IMR-90 (cell line): ENCODE measurements around the gene KIAA0513. TPM values are rescaled to one million over a fixed set of nuclear protein-coding genes. Genes with fewer than 3 reads are reported as not detected.

Source experiments
- ATAC-seq: fragments of 200-7000 bp; cut with Tn5 transposase; 2 replicates; pipeline ENCODE4 v1.9.1; 2020; ENCODE audit warnings: low read depth, mild to moderate bottlenecking, moderate library complexity
- BruUV-seq: library from RNA; stranded (reverse); fragments of 400-500 nt; replicated peaks from 2 replicates; lab custom pipeline; 2021; lab: Mats Ljungman, UMichigan
- CTCF ChIA-PET: fragments of 300-600 bp; formaldehyde crosslinking; extraction: SDS; loops from one replicate; lab custom pipeline; 2021; ENCODE audit warnings: antibody characterized with exemption; lab: Yijun Ruan, JAX
- POLR2A ChIA-PET: fragments of 300-600 bp; sonication (Branson Sonifier 250); formaldehyde crosslinking; loops from one replicate; lab custom pipeline; 2022; ENCODE audit warnings: antibody characterized with exemption; ENCODE audit not compliant: unreplicated experiment; lab: Charles Lee
- DNase-seq: peaks from one replicate; pipeline ENCODE4 v3.0.0; 2013
- H2AFZ ChIP-seq: replicated peaks from 2 replicates; pipeline ENCODE3; 2013; ENCODE audit warnings: low read length, mild to moderate bottlenecking; ENCODE audit not compliant: poor library complexity
- H2AK5ac ChIP-seq: 2 replicates; pipeline ENCODE4 v1.6.1; 2013; ENCODE audit warnings: low read depth, low read length, inconsistent platforms
- H2AK9ac ChIP-seq: replicated peaks from 2 replicates; pipeline ENCODE3; 2013; ENCODE audit warnings: mild to moderate bottlenecking, low read depth, low read length, moderate library complexity; ENCODE audit not compliant: poor library complexity
- H2BK120ac ChIP-seq: 2 replicates; pipeline ENCODE4 v1.6.1; 2013; ENCODE audit warnings: low read depth, low read length, inconsistent platforms
- H2BK15ac ChIP-seq: 3 replicates; pipeline ENCODE4 v1.6.1; 2013; ENCODE audit warnings: low read depth, low read length, inconsistent platforms
- H2BK20ac ChIP-seq: 2 replicates; pipeline ENCODE4 v1.6.1; 2013; ENCODE audit warnings: low read depth, mild to moderate bottlenecking, inconsistent platforms, low read length, moderate library complexity
- H2BK5ac ChIP-seq: 2 replicates; pipeline ENCODE4 v1.6.1; 2013; ENCODE audit warnings: mild to moderate bottlenecking, low read depth, low read length, inconsistent platforms; ENCODE audit not compliant: poor library complexity, severe bottlenecking
- H3K14ac ChIP-seq: replicated peaks from 2 replicates; pipeline ENCODE4 v1.6.1; 2013; ENCODE audit warnings: low read depth, low read length, inconsistent platforms
- H3K18ac ChIP-seq: 2 replicates; pipeline ENCODE4 v1.6.1; 2013; ENCODE audit warnings: low read depth, low read length, control low read depth
- H3K23ac ChIP-seq: 2 replicates; pipeline ENCODE4 v1.6.1; 2013; ENCODE audit warnings: low read depth, low read length, inconsistent platforms
- H3K27ac ChIP-seq: 2 replicates; pipeline ENCODE4 v1.5.1; 2013; ENCODE audit warnings: mild to moderate bottlenecking, control low read depth, low read length; ENCODE audit not compliant: insufficient read depth
- H3K27me3 ChIP-seq: 2 replicates; pipeline ENCODE4 v1.6.1; 2013; ENCODE audit warnings: low read length; ENCODE audit not compliant: control insufficient read depth, insufficient read depth
- H3K36me3 ChIP-seq: 2 replicates; pipeline ENCODE4 v1.6.1; 2013; ENCODE audit warnings: low read length, mixed read lengths; ENCODE audit not compliant: control insufficient read depth, insufficient read depth
- H3K4ac ChIP-seq: 2 replicates; pipeline ENCODE4 v1.6.1; 2013; ENCODE audit warnings: low read depth, low read length, inconsistent platforms
- H3K4me1 ChIP-seq: 2 replicates; pipeline ENCODE4 v1.6.1; 2013; ENCODE audit warnings: low read length, mixed read lengths; ENCODE audit not compliant: control insufficient read depth, insufficient read depth
- H3K4me2 ChIP-seq: 2 replicates; pipeline ENCODE4 v1.6.1; 2013; ENCODE audit warnings: low read depth, mild to moderate bottlenecking, control low read depth, low read length, moderate library complexity
- H3K4me3 ChIP-seq: 2 replicates; pipeline ENCODE4 v1.5.1; 2013; ENCODE audit warnings: low read depth, mild to moderate bottlenecking, control low read depth, low read length, moderate library complexity; ENCODE audit not compliant: insufficient read depth
- H3K56ac ChIP-seq: 2 replicates; pipeline ENCODE4 v1.6.1; 2013; ENCODE audit warnings: low read length, inconsistent platforms; ENCODE audit not compliant: insufficient read depth; ENCODE audit errors: extremely low read depth
- H3K79me1 ChIP-seq, 2 experiments: 2 replicates each; pipeline ENCODE4 v1.6.1; 2013; ENCODE audit warnings: low read length in 2 of 2, inconsistent platforms in 1 of 2, low read depth in 1 of 2
- H3K9ac ChIP-seq: 2 replicates; pipeline ENCODE4 v1.6.1; 2013; ENCODE audit warnings: low read depth, low read length, control low read depth
- H3K9me1 ChIP-seq: 2 replicates; pipeline ENCODE4 v1.6.1; 2013; ENCODE audit warnings: low read length, inconsistent platforms; ENCODE audit not compliant: insufficient read depth
- H3K9me3 ChIP-seq: 2 replicates; pipeline ENCODE4 v1.6.1; 2013; ENCODE audit warnings: low read length; ENCODE audit not compliant: control insufficient read depth, insufficient read depth
- H4K20me1 ChIP-seq: 2 replicates; pipeline ENCODE4 v1.6.1; 2013; ENCODE audit warnings: low read length, inconsistent platforms; ENCODE audit not compliant: insufficient read depth
- H4K5ac ChIP-seq: 2 replicates; pipeline ENCODE4 v1.6.1; 2013; ENCODE audit warnings: mild to moderate bottlenecking, low read depth, low read length, control low read depth
- H4K8ac ChIP-seq, 2 experiments: 2 replicates each; pipeline ENCODE4 v1.6.1; 2013; ENCODE audit warnings: low read depth in 2 of 2, low read length in 2 of 2, control low read depth in 1 of 2, inconsistent platforms in 1 of 2
- H4K91ac ChIP-seq: 2 replicates; pipeline ENCODE4 v1.6.1; 2013; ENCODE audit warnings: low read depth, low read length, inconsistent platforms; ENCODE audit not compliant: insufficient read depth
- BHLHE40 ChIP-seq: fragments of 150-350 bp; IDR thresholded peaks from 2 replicates; pipeline ENCODE4 v1.6.1; 2016; ENCODE audit warnings: mild to moderate bottlenecking, low read depth, low read length
- CEBPB ChIP-seq: IDR thresholded peaks from 2 replicates; pipeline ENCODE4 v1.6.1; 2012; ENCODE audit warnings: low read depth, low read length, improper control_type of control experiment
- CHD1 ChIP-seq: IDR thresholded peaks from 2 replicates; pipeline ENCODE4 v1.6.1; 2012; ENCODE audit warnings: low read depth, low read length, improper control_type of control experiment
- FOS ChIP-seq: fragments of 150-350 bp; IDR thresholded peaks from 2 replicates; pipeline ENCODE4 v1.6.1; 2016; ENCODE audit warnings: low read depth, low read length
- MAFK ChIP-seq: IDR thresholded peaks from 2 replicates; pipeline ENCODE4 v1.6.1; 2012; ENCODE audit warnings: low read depth, low read length, improper control_type of control experiment
- MAZ ChIP-seq: IDR thresholded peaks from 2 replicates; pipeline ENCODE4 v1.6.1; 2012; ENCODE audit warnings: low read depth, mild to moderate bottlenecking, low read length, improper control_type of control experiment, moderate library complexity, borderline replicate concordance
- MXI1 ChIP-seq: IDR thresholded peaks from 2 replicates; pipeline ENCODE4 v1.6.1; 2012; ENCODE audit warnings: low read depth, mild to moderate bottlenecking, low read length, moderate library complexity, borderline replicate concordance
- NFE2L2 ChIP-seq: fragments of 150-350 bp; IDR thresholded peaks from 2 replicates; pipeline ENCODE4 v1.6.1; 2016; ENCODE audit warnings: low read depth, mild to moderate bottlenecking, low read length
- POLR2A ChIP-seq: IDR thresholded peaks from 2 replicates; pipeline ENCODE4 v1.6.1; 2012; ENCODE audit warnings: mild to moderate bottlenecking, low read depth, low read length
- RAD21 ChIP-seq: IDR thresholded peaks from 2 replicates; pipeline ENCODE4 v1.6.1; 2012; ENCODE audit warnings: low read length, improper control_type of control experiment
- RCOR1 ChIP-seq: IDR thresholded peaks from 2 replicates; pipeline ENCODE4 v1.6.1; 2012; ENCODE audit warnings: mild to moderate bottlenecking, low read length, improper control_type of control experiment; ENCODE audit not compliant: insufficient replicate concordance
- RFX5 ChIP-seq: IDR thresholded peaks from 2 replicates; pipeline ENCODE4 v1.8.0; 2012; ENCODE audit warnings: low read depth, mild to moderate bottlenecking, low read length, moderate library complexity
- SMC3 ChIP-seq: fragments of 150-350 bp; IDR thresholded peaks from 2 replicates; pipeline ENCODE4 v1.6.1; 2016; ENCODE audit warnings: low read depth, mild to moderate bottlenecking, antibody characterized with exemption, low read length, moderate library complexity
- WGBS, 2 experiments: methylation state at CpG; one replicate each; pipeline versions ENCODE4 v1.1.5 to v1.1.7; 2013; ENCODE audit warnings: missing lambda C conversion rate in 2 of 2; ENCODE audit not compliant: insufficient read length in 1 of 2; ENCODE audit errors: extremely low coverage in 2 of 2; 5-methylcytosine and 5-hydroxymethylcytosine counted together
- dilution Hi-C: fragments of 300-500 bp; cut with HindIII; formaldehyde crosslinking; loops from one replicate; pipeline ENCODE4 v1.14.3; 2018; ENCODE audit warnings: low sequenced_read_pairs; ENCODE audit not compliant: unreplicated experiment
- in situ Hi-C: fragments of 300-500 bp; cut with MboI; formaldehyde crosslinking; loops from 3 replicates; pipeline ENCODE4 v1.14.3; 2019; ENCODE audit warnings: low sequenced_read_pairs, inconsistent platforms, mixed read lengths
- intact Hi-C: fragments of 100-400 bp; cut with micrococcal nuclease; formaldehyde crosslinking; loops from 2 replicates; pipeline ENCODE4 v1.10.0; 2022
- polyA plus RNA-seq, 3 experiments: library from polyadenylated mRNA; depleted of rRNA; stranded (reverse); fragments of >200 nt; gene quantifications; 2 replicates each; pipeline ENCODE4 v1.2.3, GENCODE V29; 2012; ENCODE audit warnings: low replicate concordance in 1 of 3
- total RNA-seq: library from RNA; depleted of rRNA; stranded (reverse); fragments of >200 nt; gene quantifications from 2 replicates; pipeline ENCODE4 v1.2.3, GENCODE V29; 2012
- TF ChIP-seq, protein P1 (sequence below): fragments of 150-350 bp; IDR thresholded peaks from 2 replicates; pipeline ENCODE4 v1.6.1; 2016; ENCODE audit warnings: low read depth, mild to moderate bottlenecking, low read length, moderate library complexity, borderline replicate concordance
- TF ChIP-seq, protein P2 (sequence below): conservative IDR thresholded peaks from 2 replicates; pipeline ENCODE4 v1.5.1; 2012; ENCODE audit warnings: mild to moderate bottlenecking, low read depth, low read length, improper control_type of control experiment
- TF ChIP-seq, protein P3 (sequence below): fragments of 150-350 bp; IDR thresholded peaks from 2 replicates; pipeline ENCODE4 v1.6.1; 2017; ENCODE audit warnings: mild to moderate bottlenecking, antibody characterized with exemption, low read length, low read depth

Gene KIAA0513
- total and polyA plus RNA-seq, 2 of the 4 experiments (the other 2 are of a cell fraction) = 9.5 TPM

DNA sequence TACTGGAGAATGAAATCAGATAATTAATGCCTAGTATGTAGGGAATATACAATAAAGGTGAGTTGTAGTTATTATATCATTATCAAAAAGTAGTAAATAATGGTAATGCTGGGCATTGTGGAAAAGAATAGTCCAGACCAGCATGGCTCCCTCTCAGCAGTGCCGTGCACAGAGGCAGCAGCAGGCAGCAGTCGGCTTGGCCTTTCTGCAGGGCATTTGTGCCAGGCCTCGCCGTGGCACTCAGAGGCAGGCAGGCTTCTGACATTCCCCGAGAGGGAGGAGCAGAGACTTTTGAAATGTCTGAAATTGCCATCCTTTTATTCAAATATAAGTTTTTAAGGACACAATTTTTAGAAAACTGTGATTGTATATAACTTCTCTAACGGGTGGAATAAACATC, 15.0 kb downstream of the KIAA0513 start:
- H3K36me3 ChIP-seq = peaks cover 3% of the 10 kb centered on the region; the same call in 1 of the 2 replicates
- DNase-seq (no peak), ATAC-seq (no peak)
- no peak overlapping the region for H2AK9ac ChIP-seq
- H3K27ac ChIP-seq = no peak overlapping the region
- H4K91ac ChIP-seq = no peak overlapping the region
- H3K14ac ChIP-seq = no peak overlapping the region
- H3K18ac ChIP-seq = no peak overlapping the region
- H2BK120ac ChIP-seq = no peak overlapping the region
- H3K4me2 ChIP-seq = no peak overlapping the region
- no peak overlapping the region for H4K8ac ChIP-seq
- no peaks in the 10 kb centered on the region; the same call in 1 of the 2 replicates for H4K20me1 ChIP-seq
- H2AFZ ChIP-seq = no peak overlapping the region
- CTCF ChIA-PET = no interaction called here
- TF ChIP-seq SMC3 (no peak), RCOR1 (no peak), CEBPB (no peak), FOS (no peak), CHD1 (no peak), MAFK (no peak), MXI1 (no peak), POLR2A (no peak), RFX5 (no peak), RAD21 (no peak), BHLHE40 (no peak), NFE2L2 (no peak), MAZ (no peak)
- TF ChIP-seq, protein P1, sequence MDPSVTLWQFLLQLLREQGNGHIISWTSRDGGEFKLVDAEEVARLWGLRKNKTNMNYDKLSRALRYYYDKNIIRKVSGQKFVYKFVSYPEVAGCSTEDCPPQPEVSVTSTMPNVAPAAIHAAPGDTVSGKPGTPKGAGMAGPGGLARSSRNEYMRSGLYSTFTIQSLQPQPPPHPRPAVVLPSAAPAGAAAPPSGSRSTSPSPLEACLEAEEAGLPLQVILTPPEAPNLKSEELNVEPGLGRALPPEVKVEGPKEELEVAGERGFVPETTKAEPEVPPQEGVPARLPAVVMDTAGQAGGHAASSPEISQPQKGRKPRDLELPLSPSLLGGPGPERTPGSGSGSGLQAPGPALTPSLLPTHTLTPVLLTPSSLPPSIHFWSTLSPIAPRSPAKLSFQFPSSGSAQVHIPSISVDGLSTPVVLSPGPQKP = no peak
- TF ChIP-seq, protein P2, sequence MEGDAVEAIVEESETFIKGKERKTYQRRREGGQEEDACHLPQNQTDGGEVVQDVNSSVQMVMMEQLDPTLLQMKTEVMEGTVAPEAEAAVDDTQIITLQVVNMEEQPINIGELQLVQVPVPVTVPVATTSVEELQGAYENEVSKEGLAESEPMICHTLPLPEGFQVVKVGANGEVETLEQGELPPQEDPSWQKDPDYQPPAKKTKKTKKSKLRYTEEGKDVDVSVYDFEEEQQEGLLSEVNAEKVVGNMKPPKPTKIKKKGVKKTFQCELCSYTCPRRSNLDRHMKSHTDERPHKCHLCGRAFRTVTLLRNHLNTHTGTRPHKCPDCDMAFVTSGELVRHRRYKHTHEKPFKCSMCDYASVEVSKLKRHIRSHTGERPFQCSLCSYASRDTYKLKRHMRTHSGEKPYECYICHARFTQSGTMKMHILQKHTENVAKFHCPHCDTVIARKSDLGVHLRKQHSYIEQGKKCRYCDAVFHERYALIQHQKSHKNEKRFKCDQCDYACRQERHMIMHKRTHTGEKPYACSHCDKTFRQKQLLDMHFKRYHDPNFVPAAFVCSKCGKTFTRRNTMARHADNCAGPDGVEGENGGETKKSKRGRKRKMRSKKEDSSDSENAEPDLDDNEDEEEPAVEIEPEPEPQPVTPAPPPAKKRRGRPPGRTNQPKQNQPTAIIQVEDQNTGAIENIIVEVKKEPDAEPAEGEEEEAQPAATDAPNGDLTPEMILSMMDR = no peak
- TF ChIP-seq, protein P3, sequence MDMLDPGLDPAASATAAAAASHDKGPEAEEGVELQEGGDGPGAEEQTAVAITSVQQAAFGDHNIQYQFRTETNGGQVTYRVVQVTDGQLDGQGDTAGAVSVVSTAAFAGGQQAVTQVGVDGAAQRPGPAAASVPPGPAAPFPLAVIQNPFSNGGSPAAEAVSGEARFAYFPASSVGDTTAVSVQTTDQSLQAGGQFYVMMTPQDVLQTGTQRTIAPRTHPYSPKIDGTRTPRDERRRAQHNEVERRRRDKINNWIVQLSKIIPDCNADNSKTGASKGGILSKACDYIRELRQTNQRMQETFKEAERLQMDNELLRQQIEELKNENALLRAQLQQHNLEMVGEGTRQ = no peak
- BruUV-seq = no TSS peak
- H3K27me3 ChIP-seq = peaks cover 1% of the 10 kb centered on the region; the same call in 1 of the 2 replicates
- peaks cover 7 to 23% of the 10 kb centered on the region in 2 experiments; a peak in 3 of 4 replicates for H3K79me1 ChIP-seq
- H2BK15ac ChIP-seq = no peak overlapping the region
- no peaks in the 10 kb centered on the region for H3K9me3 ChIP-seq
- dilution Hi-C loops = no loop called here
- no peak overlapping the region for H3K4me3 ChIP-seq
- intact Hi-C loops = no loop called here
- WGBS, 2 experiments = no CpG with 5 or more reads among the region's 6 CpGs
- H3K9me1 ChIP-seq = peaks cover 3% of the 10 kb centered on the region; the same call in 1 of the 2 replicates
- POLR2A ChIA-PET = no interaction called here
- no peak overlapping the region for H2BK20ac ChIP-seq
- H3K9ac ChIP-seq = no peak overlapping the region
- H2AK5ac ChIP-seq = no peak overlapping the region
- H4K5ac ChIP-seq = no peak overlapping the region
- no peak overlapping the region for H3K4ac ChIP-seq
- in situ Hi-C loops = no loop called here
- no peaks in the 10 kb centered on the region; the same call in 1 of the 2 replicates for H3K4me1 ChIP-seq
- no peak overlapping the region for H2BK5ac ChIP-seq
- no peak overlapping the region for H3K23ac ChIP-seq
- H3K56ac ChIP-seq = no peak overlapping the region
